GM21526 (cell line): Measurements from ENCODE around the gene PDE4D.
"Not testable (repeated sequence)": the region's sequence is repeated elsewhere in the genome, so short reads cannot be mapped to it uniquely, and the experiment has no call there.

Source experiments
- ATAC-seq: cut with Tn5 transposase; IDR thresholded peaks from one replicate; pipeline ENCODE4 v1.9.1; 2021; ENCODE audit warnings: moderate library complexity; ENCODE audit not compliant: unreplicated experiment, low FRiP score

The PDE4D gene

DNA sequence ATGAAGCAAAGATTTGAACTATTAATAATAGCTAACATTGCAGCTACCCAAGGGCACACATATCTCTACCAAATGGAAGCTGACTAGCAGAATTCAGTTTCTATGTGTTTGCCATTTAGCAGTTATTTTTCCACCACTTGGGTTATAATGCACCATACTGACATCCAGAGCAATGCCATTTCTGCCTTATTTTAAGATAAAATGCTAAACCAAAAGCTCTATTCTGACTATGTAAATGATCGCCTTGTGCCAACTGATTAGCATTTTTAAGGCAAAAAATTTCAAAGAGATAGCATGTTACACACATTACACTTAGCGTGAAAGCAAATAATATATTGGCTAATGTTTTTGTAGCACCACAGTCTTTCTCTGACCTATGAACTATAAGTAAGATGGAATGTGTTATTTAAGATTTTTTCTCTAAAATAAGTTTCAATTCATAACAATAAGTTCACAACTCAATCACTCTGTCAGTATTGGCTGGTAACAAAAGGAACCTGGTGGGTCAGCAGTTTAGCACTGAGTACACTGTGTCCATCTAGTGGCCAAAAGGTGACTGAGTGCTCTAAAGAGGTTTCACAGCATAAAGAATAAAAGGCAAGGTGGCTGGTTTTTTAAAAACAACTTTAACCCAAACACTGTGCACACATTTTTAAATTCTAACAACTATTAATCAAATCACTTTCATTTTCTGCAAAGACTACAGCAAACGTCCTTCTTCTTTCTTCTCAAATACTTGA, 443.5 kb downstream of the PDE4D start:
- ATAC-seq = no peak

DNA sequence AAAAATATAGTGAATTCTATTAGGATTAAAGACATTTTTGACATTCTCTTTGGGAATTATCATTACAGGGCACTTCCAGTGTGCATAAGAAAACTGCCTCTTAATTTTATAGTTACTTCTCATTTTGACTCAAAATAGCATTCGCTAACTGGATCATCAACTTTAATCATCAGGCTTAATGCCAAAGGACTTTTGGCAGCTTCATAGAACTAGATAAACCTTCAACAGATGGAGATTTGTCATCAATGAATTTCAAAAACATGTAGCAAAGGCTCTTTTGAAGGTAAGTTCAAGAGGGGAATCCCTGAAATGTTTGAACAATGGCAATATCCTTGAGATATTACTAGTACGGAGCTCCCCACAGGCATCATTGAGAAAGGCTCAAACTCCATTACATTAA, 447.2 kb downstream of the PDE4D start:
- ATAC-seq = no peak

DNA sequence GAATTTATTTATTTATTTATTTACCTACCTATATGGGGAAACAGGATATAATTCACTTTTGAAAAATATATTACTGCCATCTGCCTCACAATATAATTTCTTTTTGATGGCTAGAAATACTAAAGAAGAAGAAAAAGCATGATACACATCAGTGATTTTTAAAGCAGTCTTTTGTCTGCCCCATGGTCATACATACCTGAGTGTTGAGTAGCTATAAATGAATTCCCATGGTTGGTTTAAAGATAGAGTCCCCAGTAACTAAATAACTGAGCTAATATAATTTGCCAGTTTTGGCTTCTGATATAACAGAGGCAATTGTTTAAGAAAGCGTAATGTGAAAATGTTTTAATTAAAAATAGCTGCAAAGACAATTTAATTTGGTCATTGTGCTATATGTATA, 447.8 kb downstream of the PDE4D start:
- ATAC-seq = no peak

DNA sequence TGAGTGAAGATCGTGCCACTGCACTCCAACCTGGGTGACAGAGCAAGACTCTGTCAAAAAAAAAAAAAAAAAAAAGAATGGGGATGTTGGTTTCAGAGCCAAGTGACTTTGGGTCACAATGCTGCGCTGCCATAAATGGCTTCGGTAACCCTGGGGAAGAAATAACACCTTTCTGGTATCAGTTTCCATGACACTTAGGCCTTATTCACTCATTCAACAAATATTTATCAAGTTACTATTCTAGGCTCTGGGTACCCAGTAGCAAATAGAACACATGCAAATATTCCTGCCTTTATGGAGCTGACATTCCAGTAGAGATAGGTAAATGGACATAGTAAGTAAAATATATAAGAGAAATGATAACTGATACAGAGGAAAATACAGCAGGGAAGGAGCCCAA, 454.2 kb downstream of the PDE4D start:
- no peak for ATAC-seq

DNA sequence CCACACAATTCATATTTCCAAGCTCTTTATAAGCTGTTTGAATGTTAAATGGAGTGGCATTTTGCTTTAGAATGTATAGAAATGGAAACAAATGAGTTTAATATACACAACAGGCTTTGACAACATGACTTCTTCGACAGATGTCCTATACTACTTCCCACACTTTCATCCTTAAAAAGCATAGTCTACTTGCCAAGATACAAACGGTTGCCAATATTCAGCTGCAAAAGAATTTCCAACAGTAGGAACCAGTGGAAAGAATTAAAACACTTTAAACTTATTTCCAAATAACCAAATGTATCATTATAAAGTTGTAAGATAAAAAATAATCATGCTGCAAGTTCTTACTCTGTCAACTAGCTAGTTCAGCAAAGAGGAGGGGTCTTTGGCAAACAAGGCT, 456.4 kb downstream of the PDE4D start:
- no peak for ATAC-seq

DNA sequence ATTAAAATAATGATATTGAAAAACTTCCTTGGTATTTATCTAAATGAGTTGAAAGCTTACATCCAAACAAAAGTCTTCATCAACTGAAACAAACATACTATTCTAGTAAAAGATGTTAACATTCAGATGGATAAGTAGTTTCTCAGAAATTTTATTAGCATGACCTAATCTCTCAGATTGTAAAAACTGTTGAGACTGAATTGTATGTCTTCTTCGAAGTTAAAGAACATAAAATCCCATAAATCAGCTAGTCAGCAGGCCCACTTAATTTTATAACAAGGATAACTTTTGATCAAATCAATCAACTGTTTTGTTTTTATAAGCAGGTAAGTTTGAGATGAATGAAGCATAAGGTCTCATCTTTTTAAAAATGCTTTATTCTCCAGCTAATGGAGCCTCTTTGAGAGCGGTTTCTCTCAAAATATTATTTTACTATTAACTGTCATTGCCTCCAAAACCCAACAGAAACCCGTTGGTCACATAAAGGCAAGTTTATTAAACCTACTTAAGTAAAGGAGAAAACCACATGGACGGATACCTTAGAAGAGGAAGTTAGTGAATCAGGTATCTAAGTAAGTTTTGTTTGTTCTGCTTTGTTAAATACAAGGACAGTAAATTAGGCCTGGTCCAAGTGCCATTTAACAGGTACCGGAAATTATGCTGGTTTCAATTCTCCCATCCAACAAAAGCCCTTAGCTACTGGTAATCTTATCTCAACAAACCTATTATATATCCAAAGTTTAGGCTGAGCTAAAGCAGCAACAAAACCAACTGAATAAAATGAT, 457.0 kb downstream of the PDE4D start:
- no peak for ATAC-seq

DNA sequence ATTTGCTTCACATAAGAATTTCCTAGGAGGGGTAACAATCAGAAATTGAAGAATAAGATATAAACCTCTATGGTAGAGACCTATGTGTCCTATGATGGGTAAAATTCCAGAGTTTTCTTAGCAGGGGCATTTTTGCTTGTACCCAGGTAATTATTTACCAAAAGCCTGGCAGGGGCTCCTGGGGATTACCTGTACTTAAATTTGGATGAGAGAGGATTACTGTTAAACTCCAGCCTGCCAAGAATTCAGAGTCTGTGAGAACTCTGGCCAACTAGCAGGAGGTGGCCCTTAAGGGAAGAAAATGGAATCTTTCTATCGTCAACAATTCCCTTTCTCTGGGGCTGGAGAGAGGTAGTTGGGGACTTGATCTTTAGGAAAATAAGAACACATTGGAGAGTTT, 460.4 kb downstream of the PDE4D start:
- no peak for ATAC-seq

DNA sequence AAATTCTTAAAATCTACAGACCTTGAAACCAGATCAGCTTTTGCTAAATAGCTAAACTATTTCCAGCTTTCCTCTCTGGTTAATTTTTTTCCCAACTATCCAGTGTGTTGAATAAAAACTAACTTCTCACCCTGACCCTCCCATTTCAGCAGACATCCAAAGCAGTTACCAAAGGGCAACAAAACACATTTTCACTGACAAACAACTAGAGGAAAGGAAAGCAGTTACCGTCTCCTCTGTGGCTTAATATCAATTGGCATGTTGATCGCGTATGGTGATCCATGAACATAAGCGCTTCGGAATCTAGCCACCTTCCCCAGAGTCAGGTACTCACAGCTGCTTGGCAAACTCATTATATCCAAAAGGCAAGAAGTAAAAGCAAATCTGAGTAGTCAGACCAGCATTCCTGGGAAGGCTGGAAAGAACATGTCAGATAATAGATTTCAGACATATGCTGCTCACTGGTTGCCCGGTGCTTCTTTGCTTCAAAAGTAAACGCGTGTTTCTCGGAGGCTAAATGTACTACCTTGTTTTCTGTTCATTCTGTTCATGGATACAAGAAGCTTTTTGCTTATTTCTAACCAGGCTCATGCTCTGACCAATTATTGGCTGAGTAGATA, 463.4 kb downstream of the PDE4D start:
- ATAC-seq = no peak

DNA sequence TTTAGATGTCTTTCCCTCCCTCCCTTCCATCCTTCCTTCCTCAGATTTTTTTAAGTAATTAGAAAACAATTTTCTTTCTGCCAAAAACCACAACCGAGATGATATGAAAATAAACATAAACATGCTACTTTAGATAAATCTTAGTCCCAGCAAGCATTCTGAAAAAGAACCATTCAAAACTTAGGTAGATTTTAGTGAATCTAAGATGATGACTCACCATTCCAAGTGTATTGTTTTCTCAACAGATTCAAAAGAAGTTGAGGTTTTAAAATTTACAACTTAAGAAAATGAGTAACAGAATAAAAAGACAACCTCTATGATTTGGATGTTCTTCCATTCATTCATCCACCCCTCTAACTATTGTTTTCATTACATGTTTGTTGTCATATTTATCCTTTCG, 465.1 kb downstream of the PDE4D start:
- no peak for ATAC-seq

DNA sequence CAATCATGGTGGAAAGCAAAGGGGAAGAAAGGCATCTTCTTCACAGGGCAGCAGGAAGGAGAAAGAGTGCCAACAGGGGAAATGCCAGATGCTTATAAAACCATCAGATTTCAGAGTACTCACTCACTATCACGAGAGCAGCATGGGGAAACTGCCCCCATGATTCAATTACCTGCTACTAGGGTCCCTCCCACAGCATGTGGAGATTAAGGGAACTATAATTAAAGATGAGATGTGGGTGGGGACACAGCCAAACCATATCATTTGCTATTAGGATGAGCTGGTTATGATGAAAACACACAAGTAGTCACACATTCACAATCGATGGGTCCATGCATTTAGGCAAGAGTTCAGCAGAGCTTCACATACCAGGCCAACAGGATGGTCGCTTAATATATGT, 469.0 kb downstream of the PDE4D start:
- ATAC-seq = no peak

DNA sequence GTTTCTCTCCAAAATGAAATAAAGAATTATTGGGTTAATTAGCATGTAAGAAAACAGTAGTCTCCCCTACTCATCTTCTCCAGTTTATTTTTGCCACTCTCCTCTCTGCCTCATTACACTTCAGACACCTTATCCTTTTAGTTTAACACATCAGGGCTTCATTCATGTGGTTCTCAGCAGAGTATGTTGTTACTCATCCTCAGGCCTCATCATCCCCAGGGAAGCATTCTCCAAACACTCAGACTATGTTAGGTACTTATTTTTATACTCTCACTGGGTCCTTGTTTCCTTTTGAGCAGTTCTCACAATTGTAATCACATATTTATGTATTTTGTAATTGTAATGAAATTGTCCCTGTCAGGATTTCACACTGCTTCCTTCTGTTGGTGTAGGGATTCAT, 470.5 kb downstream of the PDE4D start:
- no peak for ATAC-seq

DNA sequence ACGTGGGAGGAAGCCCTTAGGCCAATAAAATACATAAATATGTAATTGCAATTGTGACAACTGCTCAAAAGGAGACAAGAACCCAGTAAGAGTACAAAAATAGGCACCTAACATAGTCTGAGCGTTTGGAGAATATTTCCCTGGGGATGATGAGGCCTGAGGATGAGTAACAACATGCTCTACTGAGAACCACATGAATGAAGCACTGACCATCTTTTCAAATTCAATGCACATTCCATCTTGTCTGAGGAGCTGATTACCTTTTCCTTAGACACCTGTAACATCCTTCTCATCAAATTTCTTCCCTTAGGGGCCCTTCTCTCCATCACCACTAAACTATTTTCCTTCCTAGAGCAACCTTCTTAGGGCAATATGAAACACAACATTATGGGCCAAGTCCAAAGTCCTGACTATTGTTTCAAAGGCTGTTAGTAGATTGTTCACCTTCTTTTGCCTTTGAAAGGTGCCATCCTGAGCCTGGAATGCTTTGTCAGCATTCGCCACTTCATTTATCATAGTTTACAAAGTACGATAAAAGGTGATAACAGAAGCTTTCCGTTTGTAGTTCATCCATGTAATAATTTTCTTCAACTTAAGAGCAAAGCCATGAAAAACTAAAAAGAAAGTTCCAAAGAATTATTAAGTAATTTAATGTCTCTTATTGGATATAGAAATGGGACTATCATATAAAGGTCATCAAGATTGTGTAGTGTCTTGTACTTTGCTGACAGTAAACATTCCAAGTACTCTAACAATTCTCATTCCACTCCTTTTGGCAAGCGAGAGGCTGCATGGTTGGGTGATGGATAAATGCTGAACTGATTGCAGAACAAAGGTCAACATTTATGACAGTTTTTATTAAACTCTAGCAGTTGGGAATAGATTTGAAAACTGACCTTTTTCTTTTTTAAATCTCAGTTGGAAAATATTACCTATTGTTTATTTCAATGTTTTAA, 471.3 kb downstream of the PDE4D start:
- no peak for ATAC-seq

DNA sequence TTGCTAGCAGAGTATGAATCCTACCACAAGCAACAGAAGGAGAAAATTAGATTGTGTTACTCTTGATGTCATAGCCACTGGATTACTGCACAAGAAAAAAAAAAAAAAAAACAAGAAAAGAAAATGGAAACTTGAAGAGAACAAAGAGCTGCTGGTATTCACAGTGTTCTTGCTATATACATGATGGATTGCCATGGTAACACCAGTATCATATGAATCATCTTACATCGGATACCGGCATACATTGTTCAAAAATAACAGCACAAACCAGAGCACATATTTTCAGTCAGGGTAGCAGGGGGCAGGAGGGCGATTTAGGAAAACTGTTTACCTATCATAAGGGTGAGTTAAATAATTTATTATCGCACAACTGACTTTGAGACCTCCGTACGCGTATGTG, 472.9 kb downstream of the PDE4D start:
- no peak for ATAC-seq

DNA sequence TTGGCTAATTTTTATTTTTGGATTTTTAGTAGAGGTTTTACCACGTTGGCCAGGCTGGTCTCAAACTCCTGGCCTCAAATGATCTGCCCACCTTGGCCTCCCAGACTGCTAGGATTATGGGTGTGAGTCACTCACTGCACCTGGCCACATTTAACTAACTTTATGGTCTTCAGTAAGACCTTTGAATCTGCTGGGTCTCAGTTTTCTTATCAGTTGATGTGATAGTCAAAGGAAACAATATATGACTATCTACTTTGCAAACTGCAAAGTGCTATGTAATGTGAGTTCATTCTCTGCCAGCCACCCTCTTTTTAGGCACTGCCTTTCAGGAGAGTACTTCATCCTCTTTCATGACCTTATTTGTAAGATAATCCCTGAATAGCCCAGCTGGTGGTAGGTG, 474.7 kb downstream of the PDE4D start:
- ATAC-seq = no peak

DNA sequence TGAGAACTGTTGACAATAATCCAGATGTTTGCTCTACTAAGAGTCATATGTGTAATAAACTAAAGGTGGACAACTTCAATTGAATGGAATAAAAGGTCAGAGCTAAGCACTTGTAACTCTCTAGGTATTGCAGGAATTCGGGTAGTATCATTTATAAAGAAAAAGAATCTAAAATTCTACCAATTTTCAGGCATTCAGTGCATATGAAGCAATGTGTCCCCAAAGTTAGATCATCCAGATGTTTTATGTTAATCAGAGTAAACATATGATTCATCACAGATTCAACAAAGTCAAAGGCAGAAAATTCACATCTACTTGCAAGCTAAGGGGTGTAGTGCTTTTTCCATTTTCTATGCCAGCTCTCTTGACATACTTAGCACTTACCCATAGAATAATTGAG, 477.1 kb downstream of the PDE4D start:
- ATAC-seq = no peak

DNA sequence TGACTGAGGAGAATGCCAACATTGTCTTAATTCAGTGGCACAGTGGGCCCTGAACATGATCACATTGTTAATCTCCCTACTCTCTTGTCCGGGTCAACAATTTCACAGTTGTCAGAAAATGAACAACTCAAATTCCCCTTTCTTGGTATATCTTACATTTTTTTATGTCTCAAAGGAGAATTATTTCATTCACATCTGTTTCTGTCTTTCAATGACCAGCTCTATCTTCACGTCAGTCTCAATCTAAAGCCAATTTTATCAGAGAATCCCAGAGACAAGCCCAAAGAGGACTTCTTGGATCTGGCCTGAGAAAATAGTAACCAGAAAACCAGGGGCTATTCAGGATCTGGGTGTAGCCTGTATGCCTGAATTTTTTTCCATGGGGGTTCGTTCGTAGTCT, 477.5 kb downstream of the PDE4D start:
- no peak for ATAC-seq

DNA sequence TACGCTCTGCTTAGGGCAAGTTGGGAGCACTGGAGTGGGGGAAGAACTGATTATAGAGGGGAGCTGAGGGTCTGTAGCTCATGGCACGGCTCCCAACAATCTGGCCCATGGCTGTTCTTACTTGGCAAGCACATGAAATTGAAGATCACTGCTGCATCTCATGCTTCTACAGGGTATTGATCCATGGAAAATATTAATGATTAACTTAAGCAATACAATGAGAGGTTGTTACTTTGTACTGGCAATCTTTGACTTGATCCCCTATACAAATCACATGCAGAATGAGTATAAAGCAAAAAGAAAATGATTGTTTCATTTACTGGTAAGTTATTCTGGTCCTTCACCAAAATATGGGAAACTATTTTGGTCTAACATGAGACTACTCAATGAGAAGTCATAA, 481.1 kb downstream of the PDE4D start:
- ATAC-seq = no peak

DNA sequence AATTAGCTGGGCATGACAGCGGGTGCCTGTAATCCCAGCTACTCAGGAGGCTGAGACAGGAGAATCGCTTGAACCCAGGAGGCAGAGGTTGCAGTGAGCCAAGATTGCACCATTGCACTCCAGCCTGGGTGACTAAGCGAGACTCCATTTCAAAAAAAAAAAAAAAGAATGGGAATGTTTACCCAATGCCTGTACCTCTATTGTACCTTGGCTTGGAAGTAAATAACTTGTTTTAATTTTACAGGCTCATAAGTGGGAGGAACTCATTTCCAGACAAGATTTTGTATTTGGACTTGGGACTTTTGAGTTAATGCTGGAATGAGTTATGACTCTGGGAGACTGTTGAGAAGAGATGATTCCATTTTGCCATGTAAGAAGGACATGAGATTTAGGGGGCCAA, 484.5 kb downstream of the PDE4D start:
- ATAC-seq = not testable (repeated sequence)

DNA sequence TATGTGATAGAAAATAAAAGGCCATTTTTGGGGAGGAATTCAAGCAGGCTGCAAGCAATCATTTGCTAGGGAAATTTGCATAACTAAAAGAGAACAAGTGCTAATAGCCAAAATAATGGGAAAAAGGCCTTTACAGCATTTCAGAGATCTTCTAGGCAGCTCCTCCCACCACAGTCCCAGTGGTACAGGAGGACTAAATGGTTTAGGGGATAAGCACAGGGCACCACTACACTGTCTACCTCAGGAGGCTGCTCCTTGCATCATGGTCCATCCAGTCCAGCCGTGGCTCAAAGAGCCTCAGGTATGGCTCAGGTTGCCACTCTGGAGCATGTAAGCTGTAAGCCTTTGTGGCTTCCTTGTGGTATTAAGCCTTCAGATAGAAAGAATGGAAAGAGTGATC, 485.6 kb downstream of the PDE4D start:
- no peak for ATAC-seq

DNA sequence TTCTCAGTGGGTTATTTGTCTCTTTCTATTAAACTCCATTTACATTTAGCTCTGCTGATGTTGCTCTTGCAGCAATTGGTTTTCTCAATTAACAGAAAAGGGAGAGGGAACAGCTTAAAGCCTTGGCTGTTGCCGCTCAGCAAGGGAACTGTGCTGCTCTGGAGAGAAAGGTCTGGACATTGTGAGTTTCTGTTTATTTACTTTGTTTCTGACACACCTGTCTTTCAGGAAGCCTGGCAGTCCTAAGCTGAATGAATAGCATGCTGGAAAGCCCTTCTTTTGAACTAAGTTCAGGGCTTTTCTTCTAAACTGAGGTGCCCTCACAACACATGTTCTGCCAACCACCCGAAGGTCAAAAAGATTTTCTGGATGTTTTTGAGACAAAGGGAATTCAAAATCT, 491.9 kb downstream of the PDE4D start:
- no peak for ATAC-seq

DNA sequence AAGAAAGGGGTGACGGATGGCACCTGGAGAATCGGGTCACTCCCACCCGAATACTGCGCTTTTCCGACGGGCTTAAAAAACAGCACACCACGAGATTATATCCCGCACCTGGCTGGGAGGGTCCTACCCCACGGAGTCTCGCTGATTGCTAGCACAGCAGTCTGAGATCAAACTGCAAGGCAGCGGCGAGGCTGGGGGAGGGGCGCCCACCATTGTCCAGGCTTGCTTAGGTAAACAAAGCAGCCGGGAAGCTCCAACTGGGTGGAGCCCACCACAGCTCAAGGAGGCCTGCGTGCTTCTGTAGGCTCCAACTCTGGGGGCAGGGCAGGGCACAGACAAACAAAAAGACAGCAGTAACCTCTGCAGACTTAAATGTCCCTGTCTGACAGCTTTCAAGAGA, 498.6 kb downstream of the PDE4D start:
- ATAC-seq = not testable (repeated sequence)
